HEK293 (cell line): Measurements from ENCODE around the gene PLD3.
A peak's percentile ranks its signal among the peaks of the same experiment; 100 is the strongest.

Experiments
- KLF16 ChIP-seq: fragments of 450-650 bp; formaldehyde crosslinking; IDR thresholded peaks from 2 replicates; pipeline ENCODE4 v1.5.1; 2017; ENCODE audit warnings: missing biosample characterization, missing genetic modification characterization
- PRDM10 ChIP-seq: fragments of 450-650 bp; formaldehyde crosslinking; IDR thresholded peaks from 2 replicates; pipeline ENCODE4 v1.5.1; 2016; ENCODE audit warnings: missing biosample characterization, missing genetic modification characterization
- TSHZ1 ChIP-seq: fragments of 450-650 bp; formaldehyde crosslinking; IDR thresholded peaks from 2 replicates; pipeline ENCODE4 v1.5.1; 2016; ENCODE audit warnings: missing biosample characterization, missing genetic modification characterization, borderline replicate concordance
- YY1 ChIP-seq: fragments of 450-650 bp; formaldehyde crosslinking; IDR thresholded peaks from 2 replicates; pipeline ENCODE4 v1.5.1; 2018; ENCODE audit warnings: missing biosample characterization, missing genetic modification characterization
- ZBTB1 ChIP-seq: fragments of 450-650 bp; formaldehyde crosslinking; IDR thresholded peaks from 2 replicates; pipeline ENCODE4 v1.5.1; 2016; ENCODE audit warnings: missing biosample characterization, missing genetic modification characterization
- ZBTB21 ChIP-seq: fragments of 450-650 bp; formaldehyde crosslinking; IDR thresholded peaks from 2 replicates; pipeline ENCODE4 v1.5.1; 2017; ENCODE audit warnings: missing biosample characterization, missing genetic modification characterization
- ZBTB48 ChIP-seq: fragments of 450-650 bp; formaldehyde crosslinking; IDR thresholded peaks from 2 replicates; pipeline ENCODE4 v1.5.1; 2016; ENCODE audit warnings: missing biosample characterization, missing genetic modification characterization
- ZBTB8A ChIP-seq: fragments of 450-650 bp; formaldehyde crosslinking; IDR thresholded peaks from 2 replicates; pipeline ENCODE4 v1.5.1; 2016; ENCODE audit warnings: missing biosample characterization, missing genetic modification characterization
- ZNF114 ChIP-seq: fragments of 450-650 bp; formaldehyde crosslinking; IDR thresholded peaks from 2 replicates; pipeline ENCODE4 v1.5.0; 2017; ENCODE audit warnings: missing biosample characterization, missing genetic modification characterization
- ZNF121 ChIP-seq: fragments of 450-650 bp; formaldehyde crosslinking; IDR thresholded peaks from 2 replicates; pipeline ENCODE4 v1.5.1; 2016; ENCODE audit warnings: missing biosample characterization, missing genetic modification characterization
- ZNF16 ChIP-seq: fragments of 450-650 bp; formaldehyde crosslinking; IDR thresholded peaks from 2 replicates; pipeline ENCODE4 v1.5.1; 2016; ENCODE audit warnings: low read depth, missing biosample characterization, missing genetic modification characterization
- ZNF23 ChIP-seq: fragments of 450-650 bp; formaldehyde crosslinking; IDR thresholded peaks from 2 replicates; pipeline ENCODE4 v1.5.1; 2016; ENCODE audit warnings: missing biosample characterization, missing genetic modification characterization, borderline replicate concordance
- ZNF341 ChIP-seq: fragments of 450-650 bp; formaldehyde crosslinking; IDR thresholded peaks from 2 replicates; pipeline ENCODE4; 2016; ENCODE audit warnings: low read depth, missing biosample characterization, missing genetic modification characterization
- ZNF362 ChIP-seq: fragments of 450-650 bp; formaldehyde crosslinking; IDR thresholded peaks from 2 replicates; pipeline ENCODE4 v1.5.1; 2016; ENCODE audit warnings: missing biosample characterization, missing genetic modification characterization
- ZNF423 ChIP-seq: fragments of 450-650 bp; formaldehyde crosslinking; IDR thresholded peaks from 2 replicates; pipeline ENCODE4 v1.5.1; 2016; ENCODE audit warnings: missing biosample characterization, missing genetic modification characterization
- ZNF624 ChIP-seq: fragments of 450-650 bp; formaldehyde crosslinking; IDR thresholded peaks from 2 replicates; pipeline ENCODE4 v1.5.1; 2017; ENCODE audit warnings: missing biosample characterization, missing genetic modification characterization
- ZNF664 ChIP-seq: fragments of 450-650 bp; formaldehyde crosslinking; IDR thresholded peaks from 2 replicates; pipeline ENCODE4 v1.5.1; 2016; ENCODE audit warnings: missing biosample characterization, missing genetic modification characterization
- ZNF707 ChIP-seq: fragments of 450-650 bp; formaldehyde crosslinking; IDR thresholded peaks from 2 replicates; pipeline ENCODE4 v1.5.1; 2016; ENCODE audit warnings: missing biosample characterization, missing genetic modification characterization
- ZNF76 ChIP-seq: fragments of 450-650 bp; formaldehyde crosslinking; IDR thresholded peaks from 2 replicates; pipeline ENCODE4; 2016; ENCODE audit warnings: low read depth, missing biosample characterization, missing genetic modification characterization, borderline replicate concordance
- ZSCAN30 ChIP-seq: fragments of 450-650 bp; IDR thresholded peaks from 2 replicates; pipeline ENCODE4 v1.5.1; 2018; ENCODE audit warnings: missing biosample characterization, mild to moderate bottlenecking, missing genetic modification characterization, moderate library complexity
- ZSCAN5A ChIP-seq: fragments of 450-650 bp; formaldehyde crosslinking; IDR thresholded peaks from 2 replicates; pipeline ENCODE4 v1.5.1; 2016; ENCODE audit warnings: missing biosample characterization, missing genetic modification characterization
- TF ChIP-seq, protein P1 (sequence below): fragments of 450-650 bp; formaldehyde crosslinking; IDR thresholded peaks from 2 replicates; pipeline ENCODE4 v1.5.1; 2017; ENCODE audit warnings: missing biosample characterization, missing genetic modification characterization
- TF ChIP-seq, protein P2 (sequence below): fragments of 450-650 bp; formaldehyde crosslinking; IDR thresholded peaks from 2 replicates; pipeline ENCODE4 v1.5.1; 2017; ENCODE audit warnings: missing biosample characterization, missing genetic modification characterization
- TF ChIP-seq, protein P3 (sequence below): fragments of 450-650 bp; formaldehyde crosslinking; IDR thresholded peaks from 2 replicates; pipeline ENCODE4 v1.5.1; 2017; ENCODE audit warnings: missing biosample characterization, missing genetic modification characterization
- TF ChIP-seq, protein P4 (sequence below): fragments of 450-650 bp; formaldehyde crosslinking; optimal IDR thresholded peaks from 2 replicates; pipeline ENCODE3; 2016; ENCODE audit warnings: missing biosample characterization, mild to moderate bottlenecking, missing genetic modification characterization

PLD3 gene

DNA sequence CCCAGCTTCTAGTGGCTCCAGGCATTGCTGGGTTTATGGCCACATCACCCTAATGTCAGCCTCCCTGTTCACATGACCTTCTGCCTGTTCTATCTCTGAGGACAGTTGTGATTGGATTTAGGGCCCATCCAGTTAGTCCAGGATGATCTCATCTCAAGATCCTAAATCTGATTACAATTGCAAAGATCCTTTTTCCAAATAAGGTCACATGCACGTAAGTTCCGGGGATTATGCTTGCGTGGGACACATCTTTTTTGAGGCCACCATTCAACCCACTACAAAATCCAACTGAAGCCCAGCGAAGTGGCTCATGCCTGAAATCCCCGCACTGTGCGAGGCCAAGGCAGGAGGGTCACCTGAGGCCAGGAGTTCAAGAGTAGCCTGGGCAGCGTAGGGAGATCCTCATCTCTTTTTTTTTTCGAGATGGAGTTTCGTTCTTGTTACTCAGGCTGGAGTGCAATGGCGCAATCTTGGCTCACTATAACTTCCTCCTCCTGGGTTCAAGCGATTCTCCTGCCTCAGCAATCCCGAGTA lies 12.3 kb downstream of the PLD3 start (continued):
- TF ChIP-seq KLF16 (tag by site-specific recombination) (no peak), ZNF121 (tag by site-specific recombination) (peak; percentile 37; the same call in 1 of the 2 replicates), PRDM10 (tag by site-specific recombination) (0 out of 2 replicates have a peak, but pooled peaks have one; percentile 36), TSHZ1 (tag by site-specific recombination) (peak; percentile 22; the same call in 1 of the 2 replicates), ZSCAN5A (tag by site-specific recombination) (no peak), ZNF23 (no peak), ZNF707 (tag by site-specific recombination) (no peak), ZNF423 (tag by site-specific recombination) (no peak), ZNF362 (tag by site-specific recombination) (0 out of 2 replicates have a peak, but pooled peaks have one; percentile 5), ZSCAN30 (no peak), YY1 (tag by site-specific recombination) (no peak), ZBTB8A (tag by site-specific recombination) (no peak), ZBTB1 (no peak), ZNF624 (tag by site-specific recombination) (no peak), ZNF114 (tag by site-specific recombination) (no peak), ZBTB21 (tag by site-specific recombination) (no peak), ZNF664 (tag by site-specific recombination) (no peak), ZBTB48 (tag by site-specific recombination) (no peak), ZNF341 (tag by site-specific recombination) (no peak), ZNF16 (tag by site-specific recombination) (no peak), ZNF76 (tag by site-specific recombination) (no peak)
- TF ChIP-seq, protein P1, sequence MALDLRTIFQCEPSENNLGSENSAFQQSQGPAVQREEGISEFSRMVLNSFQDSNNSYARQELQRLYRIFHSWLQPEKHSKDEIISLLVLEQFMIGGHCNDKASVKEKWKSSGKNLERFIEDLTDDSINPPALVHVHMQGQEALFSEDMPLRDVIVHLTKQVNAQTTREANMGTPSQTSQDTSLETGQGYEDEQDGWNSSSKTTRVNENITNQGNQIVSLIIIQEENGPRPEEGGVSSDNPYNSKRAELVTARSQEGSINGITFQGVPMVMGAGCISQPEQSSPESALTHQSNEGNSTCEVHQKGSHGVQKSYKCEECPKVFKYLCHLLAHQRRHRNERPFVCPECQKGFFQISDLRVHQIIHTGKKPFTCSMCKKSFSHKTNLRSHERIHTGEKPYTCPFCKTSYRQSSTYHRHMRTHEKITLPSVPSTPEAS (tag by site-specific recombination): no peak
- TF ChIP-seq, protein P2, sequence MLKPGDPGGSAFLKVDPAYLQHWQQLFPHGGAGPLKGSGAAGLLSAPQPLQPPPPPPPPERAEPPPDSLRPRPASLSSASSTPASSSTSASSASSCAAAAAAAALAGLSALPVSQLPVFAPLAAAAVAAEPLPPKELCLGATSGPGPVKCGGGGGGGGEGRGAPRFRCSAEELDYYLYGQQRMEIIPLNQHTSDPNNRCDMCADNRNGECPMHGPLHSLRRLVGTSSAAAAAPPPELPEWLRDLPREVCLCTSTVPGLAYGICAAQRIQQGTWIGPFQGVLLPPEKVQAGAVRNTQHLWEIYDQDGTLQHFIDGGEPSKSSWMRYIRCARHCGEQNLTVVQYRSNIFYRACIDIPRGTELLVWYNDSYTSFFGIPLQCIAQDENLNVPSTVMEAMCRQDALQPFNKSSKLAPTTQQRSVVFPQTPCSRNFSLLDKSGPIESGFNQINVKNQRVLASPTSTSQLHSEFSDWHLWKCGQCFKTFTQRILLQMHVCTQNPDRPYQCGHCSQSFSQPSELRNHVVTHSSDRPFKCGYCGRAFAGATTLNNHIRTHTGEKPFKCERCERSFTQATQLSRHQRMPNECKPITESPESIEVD (tag by site-specific recombination): no peak
- TF ChIP-seq, protein P3, sequence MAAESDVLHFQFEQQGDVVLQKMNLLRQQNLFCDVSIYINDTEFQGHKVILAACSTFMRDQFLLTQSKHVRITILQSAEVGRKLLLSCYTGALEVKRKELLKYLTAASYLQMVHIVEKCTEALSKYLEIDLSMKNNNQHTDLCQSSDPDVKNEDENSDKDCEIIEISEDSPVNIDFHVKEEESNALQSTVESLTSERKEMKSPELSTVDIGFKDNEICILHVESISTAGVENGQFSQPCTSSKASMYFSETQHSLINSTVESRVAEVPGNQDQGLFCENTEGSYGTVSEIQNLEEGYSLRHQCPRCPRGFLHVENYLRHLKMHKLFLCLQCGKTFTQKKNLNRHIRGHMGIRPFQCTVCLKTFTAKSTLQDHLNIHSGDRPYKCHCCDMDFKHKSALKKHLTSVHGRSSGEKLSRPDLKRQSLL (tag by site-specific recombination): 0 out of 2 replicates have a peak, but pooled peaks have one; percentile 34
- TF ChIP-seq, protein P4, sequence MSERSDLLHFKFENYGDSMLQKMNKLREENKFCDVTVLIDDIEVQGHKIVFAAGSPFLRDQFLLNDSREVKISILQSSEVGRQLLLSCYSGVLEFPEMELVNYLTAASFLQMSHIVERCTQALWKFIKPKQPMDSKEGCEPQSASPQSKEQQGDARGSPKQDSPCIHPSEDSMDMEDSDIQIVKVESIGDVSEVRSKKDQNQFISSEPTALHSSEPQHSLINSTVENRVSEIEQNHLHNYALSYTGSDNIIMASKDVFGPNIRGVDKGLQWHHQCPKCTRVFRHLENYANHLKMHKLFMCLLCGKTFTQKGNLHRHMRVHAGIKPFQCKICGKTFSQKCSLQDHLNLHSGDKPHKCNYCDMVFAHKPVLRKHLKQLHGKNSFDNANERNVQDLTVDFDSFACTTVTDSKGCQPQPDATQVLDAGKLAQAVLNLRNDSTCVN (tag by site-specific recombination): no peak
